LNCAP (cell line): Measurements from ENCODE around the gene MSH2.

Experiments used
- CTCF ChIP-seq: fragments of 450-650 bp; IDR thresholded peaks from 2 replicates; pipeline ENCODE4 v1.5.1; 2017; ENCODE audit warnings: mild to moderate bottlenecking

The MSH2 gene

DNA sequence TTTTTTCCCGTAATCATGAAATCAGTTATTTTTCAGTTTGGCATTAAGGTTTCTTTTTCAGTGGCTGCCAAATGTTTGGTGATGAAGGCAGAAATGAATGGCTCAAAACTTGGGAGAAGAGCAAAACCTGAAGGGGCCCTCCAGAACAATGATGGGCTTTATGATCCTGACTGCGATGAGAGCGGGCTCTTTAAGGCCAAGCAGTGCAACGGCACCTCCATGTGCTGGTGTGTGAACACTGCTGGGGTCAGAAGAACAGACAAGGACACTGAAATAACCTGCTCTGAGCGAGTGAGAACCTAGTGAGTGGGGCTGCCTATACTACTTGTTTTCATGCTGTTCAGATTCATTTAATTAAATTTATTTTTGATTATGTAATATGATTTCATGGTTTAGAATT, 29.2 kb upstream of the MSH2 start:
- TF ChIP-seq CTCF, result no peak

- no peak for TF ChIP-seq CTCF
Observed at GRCh38 chr2:47375307-47375706, 27.6 kb upstream of the MSH2 start.

DNA sequence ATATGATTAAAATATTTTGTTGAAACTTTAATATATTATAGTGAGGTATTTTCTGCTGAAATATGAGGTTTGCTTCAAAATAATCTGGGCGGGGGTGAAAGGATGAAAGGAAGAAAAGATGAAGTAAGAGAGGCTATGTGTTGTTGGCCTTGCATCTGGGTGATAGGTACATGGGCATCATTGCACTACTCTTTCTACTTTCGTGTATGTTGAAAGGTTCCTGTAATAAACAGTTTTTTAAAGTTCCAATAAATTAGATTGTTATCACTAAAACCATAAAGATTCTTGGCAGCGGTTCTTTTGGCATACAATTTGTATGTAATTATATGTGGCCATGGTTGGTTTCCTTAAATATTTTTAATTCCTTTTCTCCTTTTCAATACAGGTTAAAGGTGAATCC, 23.6 kb upstream of the MSH2 start:
- TF ChIP-seq CTCF, result no peak

DNA sequence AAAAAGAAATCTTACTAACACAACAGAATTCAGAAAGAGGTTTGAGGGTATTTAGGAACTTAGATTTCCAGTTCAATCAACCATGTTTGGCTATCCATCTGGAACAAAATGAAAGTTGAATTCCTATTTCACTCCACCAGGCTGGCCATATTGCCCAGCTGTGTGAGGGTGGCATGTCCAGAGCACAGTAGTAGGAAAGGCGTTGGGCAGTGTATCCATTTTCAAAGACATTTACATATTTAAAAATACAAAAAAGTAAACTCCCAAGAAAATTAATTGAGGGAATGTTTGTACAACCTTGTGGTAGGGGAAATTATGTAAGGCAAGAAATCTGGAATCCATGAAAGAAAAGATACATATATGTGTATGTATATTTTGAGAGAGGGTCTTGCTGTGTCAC, 21.5 kb upstream of the MSH2 start:
- TF ChIP-seq CTCF, result no peak

DNA sequence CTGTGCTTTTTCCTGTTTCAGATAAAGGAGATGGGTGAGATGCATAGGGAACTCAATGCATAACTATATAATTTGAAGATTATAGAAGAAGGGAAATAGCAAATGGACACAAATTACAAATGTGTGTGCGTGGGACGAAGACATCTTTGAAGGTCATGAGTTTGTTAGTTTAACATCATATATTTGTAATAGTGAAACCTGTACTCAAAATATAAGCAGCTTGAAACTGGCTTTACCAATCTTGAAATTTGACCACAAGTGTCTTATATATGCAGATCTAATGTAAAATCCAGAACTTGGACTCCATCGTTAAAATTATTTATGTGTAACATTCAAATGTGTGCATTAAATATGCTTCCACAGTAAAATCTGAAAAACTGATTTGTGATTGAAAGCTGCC, 16.4 kb upstream of the MSH2 start:
- TF ChIP-seq CTCF, result no peak

DNA sequence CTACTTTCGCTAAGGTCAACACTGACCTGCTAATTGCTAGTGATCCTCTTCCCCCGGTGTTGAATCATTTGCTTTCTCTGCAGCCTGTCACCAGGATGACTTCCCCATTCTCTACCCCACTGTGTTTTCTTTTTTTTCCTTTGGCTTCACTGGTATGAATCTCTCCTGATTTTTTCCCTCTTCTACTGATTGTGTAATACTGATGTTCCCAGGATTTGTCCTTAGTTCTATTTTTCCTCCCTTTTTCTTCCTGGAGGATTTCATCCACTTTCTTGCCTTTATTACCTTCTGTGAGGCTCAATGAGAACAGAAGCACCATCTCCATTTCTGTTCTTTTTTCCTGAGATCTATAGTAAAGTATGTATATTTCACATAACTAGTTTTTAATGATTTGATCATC, 14.1 kb upstream of the MSH2 start:
- TF ChIP-seq CTCF, result no peak

DNA sequence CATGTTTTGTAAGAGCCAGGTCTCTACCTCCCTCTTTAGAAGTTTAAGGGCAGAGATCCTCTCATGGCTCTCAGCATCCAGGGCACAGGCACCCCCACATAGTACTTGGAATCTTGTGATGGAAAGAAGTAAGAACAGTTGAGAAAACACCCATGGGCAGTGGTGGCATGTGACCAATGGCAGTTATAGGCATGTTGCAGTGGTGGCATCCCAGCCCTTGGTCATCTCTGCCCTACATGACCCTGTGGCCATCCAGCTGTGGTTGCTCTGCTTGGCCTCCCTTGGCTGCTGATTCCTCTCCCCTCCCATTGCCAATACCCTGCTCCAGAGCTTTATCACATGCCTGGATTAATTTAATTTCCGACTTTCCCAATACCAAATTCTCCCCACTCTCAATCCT, 13.3 kb upstream of the MSH2 start:
- TF ChIP-seq CTCF, result no peak

DNA sequence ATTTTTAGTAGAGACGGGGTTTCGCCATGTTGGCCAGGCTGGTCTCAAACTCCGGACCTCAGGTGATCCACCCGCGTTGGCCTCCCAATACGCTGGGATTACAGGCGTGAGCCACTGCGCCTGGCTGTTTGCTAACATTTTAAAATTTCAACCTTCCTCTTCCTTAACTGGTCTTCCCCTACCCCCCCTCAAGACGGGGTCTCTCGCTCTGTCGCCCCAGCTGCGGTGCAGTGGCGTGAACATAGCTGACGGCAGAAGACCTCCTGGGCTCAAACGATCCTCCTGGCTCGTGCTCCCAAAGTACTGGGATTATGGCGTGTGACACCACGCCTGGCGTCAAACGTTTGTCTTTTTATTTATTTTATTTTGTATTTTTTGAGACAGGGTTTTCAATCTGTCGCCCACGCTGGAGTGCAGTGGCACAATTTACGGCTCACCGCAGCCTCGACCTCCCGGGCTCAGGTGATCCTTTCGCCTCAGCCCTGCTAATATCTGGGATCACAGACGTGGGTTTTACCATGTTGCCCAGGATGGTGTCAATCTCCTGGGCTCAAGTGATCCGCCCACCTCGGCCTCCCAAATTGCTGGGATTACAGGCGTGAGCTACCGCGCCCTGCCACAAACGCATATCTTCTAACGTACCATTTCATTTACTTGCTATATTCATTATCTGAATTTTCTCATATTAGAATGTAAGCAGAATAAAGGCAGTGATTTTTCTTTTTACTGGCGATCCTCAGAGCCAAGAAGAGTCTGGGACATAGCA, 984 bp upstream of the MSH2 start:
- TF ChIP-seq CTCF, result no peak
